HCT116 (cell line): Measurements from ENCODE around the gene SIGMAR1. TPM values are rescaled to one million over a fixed set of nuclear protein-coding genes. Genes with fewer than 3 reads are reported as not detected.
A peak's percentile ranks its signal among the peaks of the same experiment; 100 is the strongest.

Experiments used
- ATAC-seq: fragments of 200-7000 bp; cut with Tn5 transposase; 2 replicates; pipeline ENCODE4 v1.9.1; 2020; ENCODE audit warnings: mild to moderate bottlenecking, moderate library complexity
- BruUV-seq: library from RNA; stranded (reverse); fragments of 400-500 nt; replicated peaks from 2 replicates; lab custom pipeline; 2021; lab: Mats Ljungman, UMichigan
- CTCF ChIA-PET: fragments of 300-600 bp; sonication (Branson Sonifier 250); formaldehyde crosslinking; loops from one replicate; lab custom pipeline; 2021; ENCODE audit warnings: antibody characterized with exemption; lab: Charles Lee
- POLR2A ChIA-PET: fragments of 300-600, 350-600 bp; sonication (Branson Sonifier 250); formaldehyde crosslinking; loops from one replicate; lab custom pipeline; 2021; ENCODE audit warnings: antibody characterized with exemption; lab: Charles Lee
- RAD21 ChIA-PET, 2 experiments: fragments of 300-600 bp; sonication (Branson Sonifier 250); formaldehyde crosslinking; loops; one replicate each; lab custom pipeline; 2023; ENCODE audit warnings: low total read pairs in 2 of 2; ENCODE audit not compliant: uncharacterized antibody in 2 of 2, unreplicated experiment in 2 of 2, low non-redundant PET in 1 of 2; lab: Charles Lee
- DNase-seq: peaks from one replicate; pipeline ENCODE4 v3.0.0-alpha.2; 2010; ENCODE audit warnings: low read depth, low spot score
- H2AFZ ChIP-seq: fragments of 200-600 bp; shearing (Covaris generic), sonication (generic); 2 replicates; pipeline ENCODE4 v1.6.1; 2017; ENCODE audit warnings: low read depth, mixed run types, mixed read lengths, antibody characterized with exemption, low read length; ENCODE audit not compliant: poor library complexity, severe bottlenecking
- H3K27ac ChIP-seq: 2 replicates; pipeline ENCODE4 v1.5.1; 2012; ENCODE audit warnings: low read depth, low read length
- H3K27me3 ChIP-seq: fragments of 200-600 bp; sonication (generic); 2 replicates; pipeline ENCODE4 v1.6.1; 2016; ENCODE audit warnings: mixed run types, low read length, mixed read lengths; ENCODE audit not compliant: insufficient read depth
- H3K36me3 ChIP-seq, 2 experiments: fragments of 200-500 bp in 1 of 2; fragments of 200-600 bp in 1 of 2; sonication (Bioruptor generic) in 1 of 2; sonication (generic) in 1 of 2; 2 replicates each; pipeline versions ENCODE4 v1.5.1 to v1.6.1; 2014 to 2016; ENCODE audit warnings: low read length in 2 of 2, inconsistent platforms in 1 of 2, mixed read lengths in 1 of 2, mixed run types in 1 of 2; ENCODE audit not compliant: insufficient read depth in 2 of 2, control insufficient read depth in 1 of 2
- H3K4me1 ChIP-seq, 2 experiments: fragments of 200-600 bp in 1 of 2; sonication (generic) in 1 of 2; 2 replicates each; pipeline versions ENCODE4 v1.5.1 to v1.6.1; 2012 to 2017; ENCODE audit warnings: low read length in 2 of 2, inconsistent platforms in 1 of 2, mild to moderate bottlenecking in 1 of 2, mixed read lengths in 1 of 2, mixed run types in 1 of 2, moderate library complexity in 1 of 2; ENCODE audit not compliant: insufficient read depth in 2 of 2, control insufficient read depth in 1 of 2
- H3K4me2 ChIP-seq: fragments of 200-600 bp; sonication (generic); 2 replicates; pipeline ENCODE4 v1.6.1; 2017; ENCODE audit warnings: mixed run types, low read length, mixed read lengths
- H3K4me3 ChIP-seq, 2 experiments: fragments of 200-600 bp in 1 of 2; sonication (generic) in 1 of 2; replicated peaks in 1 of 2; 2 replicates each; pipeline ENCODE4 v1.5.1; 2011 to 2016; ENCODE audit warnings: low read length in 2 of 2, control low read depth in 1 of 2, low read depth in 1 of 2, mild to moderate bottlenecking in 1 of 2, mixed read lengths in 1 of 2, mixed run types in 1 of 2
- H3K79me2 ChIP-seq: fragments of 200-600 bp; sonication (generic); 2 replicates; pipeline ENCODE4 v1.6.1; 2017; ENCODE audit warnings: mild to moderate bottlenecking, mixed run types, low read length, moderate library complexity, mixed read lengths; ENCODE audit not compliant: insufficient read depth
- H3K9ac ChIP-seq: fragments of 200-600 bp; sonication (generic); 2 replicates; pipeline ENCODE4 v1.6.1; 2016; ENCODE audit warnings: low read length, mixed read lengths
- H3K9me2 ChIP-seq: fragments of 200-600 bp; sonication (generic), shearing (Covaris generic); 2 replicates; pipeline ENCODE4 v1.6.1; 2017; ENCODE audit warnings: mixed run types, mild to moderate bottlenecking, moderate library complexity; ENCODE audit not compliant: insufficient read depth
- H3K9me3 ChIP-seq, 2 experiments: fragments of 200-500 bp in 1 of 2; fragments of 200-600 bp in 1 of 2; sonication (Bioruptor generic) in 1 of 2; sonication (generic) in 1 of 2; 2 replicates each; pipeline ENCODE4 v1.6.1; 2014 to 2017; ENCODE audit warnings: low read length in 2 of 2, mixed read lengths in 2 of 2, inconsistent platforms in 1 of 2, low read depth in 1 of 2, mild to moderate bottlenecking in 1 of 2, mixed run types in 1 of 2, moderate library complexity in 1 of 2; ENCODE audit not compliant: control insufficient read depth in 1 of 2, insufficient read depth in 1 of 2
- H4K20me1 ChIP-seq: fragments of 200-600 bp; sonication (generic), shearing (Covaris generic); 2 replicates; pipeline ENCODE4 v1.6.1; 2017; ENCODE audit warnings: mixed run types, mild to moderate bottlenecking, moderate library complexity; ENCODE audit not compliant: insufficient read depth
- CBX3 ChIP-seq: IDR thresholded peaks from 2 replicates; pipeline ENCODE4 v1.6.1; 2012; ENCODE audit warnings: low read depth
- JUND ChIP-seq: IDR thresholded peaks from 2 replicates; pipeline ENCODE4 v1.6.1; 2012
- RAD21 ChIP-seq: IDR thresholded peaks from 2 replicates; pipeline ENCODE4 v1.6.1; 2012; ENCODE audit warnings: low read depth, mild to moderate bottlenecking
- SIN3A ChIP-seq: IDR thresholded peaks from 2 replicates; pipeline ENCODE4 v1.6.1; 2012; ENCODE audit warnings: low read depth
- SRF ChIP-seq: IDR thresholded peaks from 2 replicates; pipeline ENCODE4 v1.6.1; 2012; ENCODE audit warnings: low read depth
- YY1 ChIP-seq: IDR thresholded peaks from 2 replicates; pipeline ENCODE4 v1.6.1; 2011; ENCODE audit warnings: low read length, low read depth, moderate library complexity, mild to moderate bottlenecking; ENCODE audit not compliant: insufficient replicate concordance; ENCODE audit errors: extremely low read depth
- ZNF274 ChIP-seq: fragments of 200-500 bp; sonication (Bioruptor generic); IDR thresholded peaks from 2 replicates; pipeline ENCODE4 v1.6.1; 2014; ENCODE audit warnings: mild to moderate bottlenecking, low read depth, low read length, inconsistent platforms
- intact Hi-C: fragments of 100-400 bp; cut with micrococcal nuclease; formaldehyde crosslinking; loops from 2 replicates; pipeline ENCODE4 v1.10.0; 2022
- total RNA-seq: library from RNA; stranded (reverse); gene quantifications from one replicate; pipeline ENCODE4 v1.2.1, GENCODE V29; 2021; ENCODE audit not compliant: unreplicated experiment
- TF ChIP-seq, protein P1 (sequence below): IDR thresholded peaks from 2 replicates; pipeline ENCODE4 v1.6.1; 2012
- TF ChIP-seq, protein P2 (sequence below): IDR thresholded peaks from 2 replicates; pipeline ENCODE4 v1.6.1; 2012; ENCODE audit warnings: low read depth
- TF ChIP-seq, protein P3 (sequence below), 3 experiments: fragments of 200-600 bp in 1 of 3; sonication (generic) in 1 of 3; IDR thresholded peaks in 2 of 3; conservative IDR thresholded peaks in 1 of 3; 2 replicates each; pipeline ENCODE4 v1.5.1; 2012 to 2017; ENCODE audit warnings: low read depth in 2 of 3, low read length in 2 of 3, antibody characterized with exemption in 1 of 3, borderline replicate concordance in 1 of 3, control low read depth in 1 of 3, mild to moderate bottlenecking in 1 of 3, mixed read lengths in 1 of 3, mixed run types in 1 of 3, moderate library complexity in 1 of 3; ENCODE audit not compliant: insufficient read depth in 1 of 3

Gene SIGMAR1
- total RNA-seq, 1 experiment from 2014 or later: 109 TPM

DNA sequence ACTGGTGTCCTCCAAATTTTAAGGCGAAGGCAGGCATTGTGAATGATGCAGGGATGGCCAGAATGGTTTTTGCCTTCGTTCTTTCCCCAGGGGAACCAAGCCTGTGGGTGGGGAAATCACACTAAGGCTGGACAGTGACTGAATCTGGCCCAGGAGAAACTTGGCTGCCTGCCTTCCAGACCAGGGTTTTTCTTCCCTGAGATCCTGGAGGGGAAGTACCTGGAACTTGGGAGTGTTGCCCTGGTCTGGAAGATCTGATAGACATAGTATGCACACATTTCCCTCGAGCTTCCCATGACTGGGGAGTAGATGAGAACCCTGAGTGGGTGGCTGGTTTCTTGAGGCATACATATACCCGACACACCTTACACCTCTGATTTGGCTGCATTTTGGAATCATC lies 13.7 kb upstream of the SIGMAR1 start:
- Histone ChIP-seq H3K4me2 (peak overlapping the region; percentile 83), H3K9me2 (no peaks in the 10 kb centered on the region), H2AFZ (no peak overlapping the region), H3K9ac (peak overlapping the region; percentile 58), H3K9me3 (no peaks in the 10 kb centered on the region), H4K20me1 (no peaks in the 10 kb centered on the region), H3K79me2 (peaks cover 6% of the 10 kb centered on the region; the same call in 1 of the 2 replicates), H3K27ac (peak overlapping the region; percentile 50), H3K4me1 (peaks cover 19 to 44% of the 10 kb centered on the region in 2 experiments), H3K4me3 (peak overlapping the region; percentile 58 to 61), H3K36me3 (peaks cover 0 to 6% of the 10 kb centered on the region in 2 experiments; a peak in 1 of 4 replicates), H3K27me3 (no peaks in the 10 kb centered on the region)
- POLR2A ChIA-PET: interaction anchor here (1.3 to 1.5 kb wide), 2 partner anchors 13 to 14 kb away, joined by 5 to 8 read pairs; partner anchors contain the start of gene SIGMAR1
- TF ChIP-seq JUND (no peak), RAD21 (no peak), YY1 (no peak), SIN3A (no peak), ZNF274 (no peak), SRF (no peak), CBX3 (no peak)
- TF ChIP-seq, protein P1, sequence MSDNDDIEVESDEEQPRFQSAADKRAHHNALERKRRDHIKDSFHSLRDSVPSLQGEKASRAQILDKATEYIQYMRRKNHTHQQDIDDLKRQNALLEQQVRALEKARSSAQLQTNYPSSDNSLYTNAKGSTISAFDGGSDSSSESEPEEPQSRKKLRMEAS: no peak
- TF ChIP-seq, protein P2, sequence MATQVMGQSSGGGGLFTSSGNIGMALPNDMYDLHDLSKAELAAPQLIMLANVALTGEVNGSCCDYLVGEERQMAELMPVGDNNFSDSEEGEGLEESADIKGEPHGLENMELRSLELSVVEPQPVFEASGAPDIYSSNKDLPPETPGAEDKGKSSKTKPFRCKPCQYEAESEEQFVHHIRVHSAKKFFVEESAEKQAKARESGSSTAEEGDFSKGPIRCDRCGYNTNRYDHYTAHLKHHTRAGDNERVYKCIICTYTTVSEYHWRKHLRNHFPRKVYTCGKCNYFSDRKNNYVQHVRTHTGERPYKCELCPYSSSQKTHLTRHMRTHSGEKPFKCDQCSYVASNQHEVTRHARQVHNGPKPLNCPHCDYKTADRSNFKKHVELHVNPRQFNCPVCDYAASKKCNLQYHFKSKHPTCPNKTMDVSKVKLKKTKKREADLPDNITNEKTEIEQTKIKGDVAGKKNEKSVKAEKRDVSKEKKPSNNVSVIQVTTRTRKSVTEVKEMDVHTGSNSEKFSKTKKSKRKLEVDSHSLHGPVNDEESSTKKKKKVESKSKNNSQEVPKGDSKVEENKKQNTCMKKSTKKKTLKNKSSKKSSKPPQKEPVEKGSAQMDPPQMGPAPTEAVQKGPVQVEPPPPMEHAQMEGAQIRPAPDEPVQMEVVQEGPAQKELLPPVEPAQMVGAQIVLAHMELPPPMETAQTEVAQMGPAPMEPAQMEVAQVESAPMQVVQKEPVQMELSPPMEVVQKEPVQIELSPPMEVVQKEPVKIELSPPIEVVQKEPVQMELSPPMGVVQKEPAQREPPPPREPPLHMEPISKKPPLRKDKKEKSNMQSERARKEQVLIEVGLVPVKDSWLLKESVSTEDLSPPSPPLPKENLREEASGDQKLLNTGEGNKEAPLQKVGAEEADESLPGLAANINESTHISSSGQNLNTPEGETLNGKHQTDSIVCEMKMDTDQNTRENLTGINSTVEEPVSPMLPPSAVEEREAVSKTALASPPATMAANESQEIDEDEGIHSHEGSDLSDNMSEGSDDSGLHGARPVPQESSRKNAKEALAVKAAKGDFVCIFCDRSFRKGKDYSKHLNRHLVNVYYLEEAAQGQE: no peak
- TF ChIP-seq, protein P3, sequence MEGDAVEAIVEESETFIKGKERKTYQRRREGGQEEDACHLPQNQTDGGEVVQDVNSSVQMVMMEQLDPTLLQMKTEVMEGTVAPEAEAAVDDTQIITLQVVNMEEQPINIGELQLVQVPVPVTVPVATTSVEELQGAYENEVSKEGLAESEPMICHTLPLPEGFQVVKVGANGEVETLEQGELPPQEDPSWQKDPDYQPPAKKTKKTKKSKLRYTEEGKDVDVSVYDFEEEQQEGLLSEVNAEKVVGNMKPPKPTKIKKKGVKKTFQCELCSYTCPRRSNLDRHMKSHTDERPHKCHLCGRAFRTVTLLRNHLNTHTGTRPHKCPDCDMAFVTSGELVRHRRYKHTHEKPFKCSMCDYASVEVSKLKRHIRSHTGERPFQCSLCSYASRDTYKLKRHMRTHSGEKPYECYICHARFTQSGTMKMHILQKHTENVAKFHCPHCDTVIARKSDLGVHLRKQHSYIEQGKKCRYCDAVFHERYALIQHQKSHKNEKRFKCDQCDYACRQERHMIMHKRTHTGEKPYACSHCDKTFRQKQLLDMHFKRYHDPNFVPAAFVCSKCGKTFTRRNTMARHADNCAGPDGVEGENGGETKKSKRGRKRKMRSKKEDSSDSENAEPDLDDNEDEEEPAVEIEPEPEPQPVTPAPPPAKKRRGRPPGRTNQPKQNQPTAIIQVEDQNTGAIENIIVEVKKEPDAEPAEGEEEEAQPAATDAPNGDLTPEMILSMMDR (IDR thresholded peaks at IDR 0.05 in 2 of 3, conservative IDR thresholded peaks at IDR 0.05 in 1 of 3; ENCODE audit: borderline replicate concordance in 1 of 3, insufficient read depth in 1 of 3, low read depth in 2 of 3, low read length in 2 of 3): no peak
- TSS peak; percentile 94 for BruUV-seq
- intact Hi-C loops: no loop called here
- no peak for DNase-seq
- CTCF ChIA-PET: interaction anchor here (0.9 to 1.4 kb wide), 3 partner anchors 14 to 109 kb away, joined by 3 to 4 read pairs (median 4); no protein-coding TSS in a partner anchor
- no peak for ATAC-seq
- RAD21 ChIA-PET: no interaction called here
